ENCODE data around the gene PLCL1. TPM values are rescaled to one million over a fixed set of nuclear protein-coding genes. Genes with fewer than 3 reads are reported as not detected.

PLCL1 gene
- total and polyA plus RNA-seq, 2 donors (not counting 3 experiments of a cell fraction or from before 2014, with no cell fraction given): 0.79 to 3.4 TPM

DNA sequence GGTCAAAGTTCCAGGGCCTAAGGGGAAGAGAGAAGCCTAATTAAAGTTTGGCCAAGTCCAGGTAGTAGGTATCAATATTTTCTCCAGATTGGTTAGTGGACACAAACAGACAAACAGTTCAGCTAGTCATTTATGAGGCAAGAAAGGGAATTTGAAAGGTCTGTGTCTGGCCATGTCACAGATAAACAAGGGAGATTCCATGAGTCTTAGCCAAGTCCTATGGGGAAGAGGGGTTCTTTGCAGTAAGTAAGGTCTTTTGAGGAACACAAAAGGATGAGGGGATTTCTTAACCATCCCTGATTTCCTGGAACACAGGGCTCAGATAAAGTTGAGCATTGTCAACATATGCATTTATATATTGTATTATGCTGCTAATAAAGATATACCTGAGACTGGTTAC, 310.8 kb downstream of the PLCL1 start:
- DNase-seq (ENCODE audit: low read depth, low spot score): no peak
- Histone ChIP-seq H3K27ac (ENCODE audit: insufficient read depth, low read depth, low read length) (no peak overlapping the region), H3K36me3 (ENCODE audit: control insufficient read depth in 2 of 2, extremely low read depth in 1 of 2, insufficient read depth in 2 of 2, low read length in 2 of 2) (no peaks in the 10 kb centered on the region), H3K79me2 (ENCODE audit: control insufficient read depth, insufficient read depth, low read length) (no peaks in the 10 kb centered on the region), H4K20me1 (replicated peaks; ENCODE audit: control insufficient read depth, extremely low read depth, insufficient read depth, low read length) (no peaks in the 10 kb centered on the region), H3K9me1 (replicated peaks; ENCODE audit: control insufficient read depth, extremely low read depth, insufficient read depth, low read length) (no peaks in the 10 kb centered on the region), H3K4me2 (ENCODE audit: insufficient read depth, low read length) (no peak overlapping the region), H3K9me3 (replicated peaks; ENCODE audit: control insufficient read depth, insufficient read depth, low read length) (no peaks in the 10 kb centered on the region), H3K4me1 (ENCODE audit: control insufficient read depth, extremely low read depth, insufficient read depth, low read length) (peaks cover 11% of the 10 kb centered on the region), H3K9ac (replicated peaks; ENCODE audit: extremely low read depth, insufficient read depth, low read length) (no peak overlapping the region), H3K27me3 (ENCODE audit: control insufficient read depth in 2 of 2, insufficient read depth in 2 of 2, low read length in 2 of 2) (no peaks in the 10 kb centered on the region), H3K4me3 (replicated peaks in 1 of 3; ENCODE audit: insufficient read depth in 1 of 3, low read depth in 1 of 3, low read length in 3 of 3) (no peak overlapping the region), H2AFZ (ENCODE audit: low read depth, low read length) (no peak overlapping the region)
- TF ChIP-seq EZH2 (IDR thresholded peaks at IDR 0.05; ENCODE audit: borderline replicate concordance, low read depth, low read length, severe bottlenecking): no peak
- no peak for TF ChIP-seq FOS (IDR thresholded peaks at IDR 0.05; ENCODE audit: borderline replicate concordance, insufficient read depth, low read length)
- no peak for TF ChIP-seq JUN (IDR thresholded peaks at IDR 0.05; ENCODE audit: borderline replicate concordance, insufficient read depth, insufficient read length, low read depth)
- TF ChIP-seq MYC (IDR thresholded peaks at IDR 0.05; ENCODE audit: low read depth, low read length): no peak
- TF ChIP-seq POLR2A (IDR thresholded peaks at IDR 0.05; ENCODE audit: low read depth, low read length): no peak
- POLR2A ChIA-PET: no interaction called here
- FAIRE-seq: no peak
- BruUV-seq (replicated peaks): no TSS peak
- dilution Hi-C loops (cut with MboI; ENCODE audit: extremely low pct_ligation_motif_present, low sequenced_read_pairs): no loop called here
- CTCF ChIA-PET: no interaction called here
- intact Hi-C loops (cut with micrococcal nuclease): loop anchor here (5.0 kb wide), 1 partner anchor 188 kb away; no protein-coding TSS in a partner anchor

DNA sequence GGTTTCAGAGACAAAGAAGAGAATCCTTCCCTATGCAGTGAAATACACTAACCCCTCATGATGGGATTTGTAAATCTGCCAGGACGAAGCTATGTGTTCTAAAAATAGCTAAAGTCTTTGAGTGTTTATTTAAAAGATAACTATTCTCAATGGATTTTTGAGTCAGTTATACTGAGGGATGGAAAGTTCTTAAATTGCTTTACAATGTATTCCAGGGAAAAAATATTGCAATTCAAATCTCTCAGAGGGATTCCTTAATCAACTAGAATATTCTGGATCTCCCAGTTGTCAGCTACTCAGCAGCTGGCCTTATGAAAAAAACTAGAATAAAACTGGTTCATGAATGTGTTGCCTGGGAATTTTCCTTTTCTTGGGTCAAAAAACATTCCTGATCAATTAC, 312.4 kb downstream of the PLCL1 start:
- no peaks in the 10 kb centered on the region for H3K9me3 ChIP-seq (replicated peaks; ENCODE audit: control insufficient read depth, insufficient read depth, low read length)
- ChIA-PET POLR2A (no interaction called here), CTCF (interaction anchor here (0.9 to 1.4 kb wide), 2 partner anchors 11 to 56 kb away, joined by 3 to 4 read pairs; no protein-coding TSS in a partner anchor)
- dilution Hi-C loops (cut with MboI; ENCODE audit: extremely low pct_ligation_motif_present, low sequenced_read_pairs): no loop called here
- H3K4me3 ChIP-seq (replicated peaks in 1 of 3; ENCODE audit: insufficient read depth in 1 of 3, low read depth in 1 of 3, low read length in 3 of 3): no peak overlapping the region
- intact Hi-C loops (cut with micrococcal nuclease): loop anchor here (5.0 kb wide), 1 partner anchor 189 kb away; no protein-coding TSS in a partner anchor
- H3K9ac ChIP-seq (replicated peaks; ENCODE audit: extremely low read depth, insufficient read depth, low read length): no peak overlapping the region
- H4K20me1 ChIP-seq (replicated peaks; ENCODE audit: control insufficient read depth, extremely low read depth, insufficient read depth, low read length): no peaks in the 10 kb centered on the region
- BruUV-seq (replicated peaks): no TSS peak
- H3K36me3 ChIP-seq (ENCODE audit: control insufficient read depth in 2 of 2, extremely low read depth in 1 of 2, insufficient read depth in 2 of 2, low read length in 2 of 2): no peaks in the 10 kb centered on the region
- no peaks in the 10 kb centered on the region for H3K27me3 ChIP-seq (ENCODE audit: control insufficient read depth in 2 of 2, insufficient read depth in 2 of 2, low read length in 2 of 2)
- DNase-seq (ENCODE audit: low read depth, low spot score) (no peak), FAIRE-seq (no peak)
- H3K9me1 ChIP-seq (replicated peaks; ENCODE audit: control insufficient read depth, extremely low read depth, insufficient read depth, low read length): no peaks in the 10 kb centered on the region
- no peaks in the 10 kb centered on the region for H3K79me2 ChIP-seq (ENCODE audit: control insufficient read depth, insufficient read depth, low read length)
- no peak overlapping the region for H3K4me2 ChIP-seq (ENCODE audit: insufficient read depth, low read length)
- no peak overlapping the region for H2AFZ ChIP-seq (ENCODE audit: low read depth, low read length)
- TF ChIP-seq POLR2AphosphoS5 (IDR thresholded peaks at IDR 0.05; ENCODE audit: insufficient read depth, low read depth, low read length) (no peak), GATA2 (IDR thresholded peaks at IDR 0.05; ENCODE audit: insufficient read depth, insufficient read length, low read depth, low read length) (no peak), FOS (IDR thresholded peaks at IDR 0.05; ENCODE audit: borderline replicate concordance, insufficient read depth, low read length) (no peak), JUN (IDR thresholded peaks at IDR 0.05; ENCODE audit: borderline replicate concordance, insufficient read depth, insufficient read length, low read depth) (no peak), MYC (IDR thresholded peaks at IDR 0.05; ENCODE audit: low read depth, low read length) (no peak), EZH2 (IDR thresholded peaks at IDR 0.05; ENCODE audit: borderline replicate concordance, low read depth, low read length, severe bottlenecking) (no peak)
- TF ChIP-seq, protein P1, sequence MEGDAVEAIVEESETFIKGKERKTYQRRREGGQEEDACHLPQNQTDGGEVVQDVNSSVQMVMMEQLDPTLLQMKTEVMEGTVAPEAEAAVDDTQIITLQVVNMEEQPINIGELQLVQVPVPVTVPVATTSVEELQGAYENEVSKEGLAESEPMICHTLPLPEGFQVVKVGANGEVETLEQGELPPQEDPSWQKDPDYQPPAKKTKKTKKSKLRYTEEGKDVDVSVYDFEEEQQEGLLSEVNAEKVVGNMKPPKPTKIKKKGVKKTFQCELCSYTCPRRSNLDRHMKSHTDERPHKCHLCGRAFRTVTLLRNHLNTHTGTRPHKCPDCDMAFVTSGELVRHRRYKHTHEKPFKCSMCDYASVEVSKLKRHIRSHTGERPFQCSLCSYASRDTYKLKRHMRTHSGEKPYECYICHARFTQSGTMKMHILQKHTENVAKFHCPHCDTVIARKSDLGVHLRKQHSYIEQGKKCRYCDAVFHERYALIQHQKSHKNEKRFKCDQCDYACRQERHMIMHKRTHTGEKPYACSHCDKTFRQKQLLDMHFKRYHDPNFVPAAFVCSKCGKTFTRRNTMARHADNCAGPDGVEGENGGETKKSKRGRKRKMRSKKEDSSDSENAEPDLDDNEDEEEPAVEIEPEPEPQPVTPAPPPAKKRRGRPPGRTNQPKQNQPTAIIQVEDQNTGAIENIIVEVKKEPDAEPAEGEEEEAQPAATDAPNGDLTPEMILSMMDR (IDR thresholded peaks at IDR 0.05; ENCODE audit: extremely low read depth in 1 of 2, insufficient read depth in 1 of 2, low read depth in 1 of 2, low read length in 2 of 2): no peak
- TF ChIP-seq, protein P2, sequence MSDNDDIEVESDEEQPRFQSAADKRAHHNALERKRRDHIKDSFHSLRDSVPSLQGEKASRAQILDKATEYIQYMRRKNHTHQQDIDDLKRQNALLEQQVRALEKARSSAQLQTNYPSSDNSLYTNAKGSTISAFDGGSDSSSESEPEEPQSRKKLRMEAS (IDR thresholded peaks at IDR 0.05; ENCODE audit: insufficient read depth, insufficient read length): no peak
- peaks cover 11% of the 10 kb centered on the region for H3K4me1 ChIP-seq (ENCODE audit: control insufficient read depth, extremely low read depth, insufficient read depth, low read length)
- H3K27ac ChIP-seq (ENCODE audit: insufficient read depth, low read depth, low read length): no peak overlapping the region
